SK-N-SH treated with all-trans-retinoic acid at 6 μM for 48 hours (cell line): ENCODE measurements around the gene YAF2.

Experiments
- ESRRG ChIP-seq: fragments of 250-450 bp; sonication (Bioruptor Pico); IDR thresholded peaks from 2 replicates; pipeline ENCODE4 v1.6.1; 2021; ENCODE audit warnings: mild to moderate bottlenecking
- ZNF70 ChIP-seq: fragments of 450-650 bp; formaldehyde crosslinking; IDR thresholded peaks from 2 replicates; pipeline ENCODE4 v1.5.0; 2020; ENCODE audit warnings: mild to moderate bottlenecking, moderate library complexity
- TF ChIP-seq, protein P1 (sequence below): fragments of 250-450 bp; sonication (Bioruptor Pico); IDR thresholded peaks from 2 replicates; pipeline ENCODE4 v1.5.1; 2020; ENCODE audit warnings: low read depth, mild to moderate bottlenecking, moderate library complexity

DNA sequence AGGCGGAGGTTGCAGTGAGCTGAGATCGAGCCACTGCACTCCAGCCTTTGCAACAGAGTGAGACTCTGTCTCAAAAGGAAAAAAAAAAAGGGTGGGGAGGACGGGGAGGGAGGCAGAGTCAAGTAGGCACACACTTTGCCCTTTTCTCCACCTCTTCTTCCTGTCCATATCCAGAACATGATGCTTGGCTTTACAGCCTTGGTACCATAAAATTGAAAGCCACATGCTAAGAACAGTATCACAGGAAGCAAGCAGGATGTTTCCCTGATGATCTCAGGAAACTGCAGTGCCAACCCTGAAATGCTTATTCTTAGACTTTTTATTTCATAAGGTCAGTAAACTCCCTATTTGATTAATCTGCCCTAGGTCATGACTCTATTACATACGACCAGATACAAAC is 32.5 kb upstream of the YAF2 start:
- TF ChIP-seq, protein P1, sequence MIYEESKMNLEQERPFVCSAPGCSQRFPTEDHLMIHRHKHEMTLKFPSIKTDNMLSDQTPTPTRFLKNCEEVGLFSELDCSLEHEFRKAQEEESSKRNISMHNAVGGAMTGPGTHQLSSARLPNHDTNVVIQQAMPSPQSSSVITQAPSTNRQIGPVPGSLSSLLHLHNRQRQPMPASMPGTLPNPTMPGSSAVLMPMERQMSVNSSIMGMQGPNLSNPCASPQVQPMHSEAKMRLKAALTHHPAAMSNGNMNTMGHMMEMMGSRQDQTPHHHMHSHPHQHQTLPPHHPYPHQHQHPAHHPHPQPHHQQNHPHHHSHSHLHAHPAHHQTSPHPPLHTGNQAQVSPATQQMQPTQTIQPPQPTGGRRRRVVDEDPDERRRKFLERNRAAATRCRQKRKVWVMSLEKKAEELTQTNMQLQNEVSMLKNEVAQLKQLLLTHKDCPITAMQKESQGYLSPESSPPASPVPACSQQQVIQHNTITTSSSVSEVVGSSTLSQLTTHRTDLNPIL = no peak
- TF ChIP-seq ESRRG (CRISPR knock-in tag) (no peak), ZNF70 (CRISPR knock-in tag) (no peak)
